SK-N-MC (cell line): Measurements from ENCODE around the gene KRT15.

Experiments used
- DNase-seq: peaks from one replicate; pipeline ENCODE4 v3.0.0-alpha.2; 2011; ENCODE audit warnings: low read depth, low spot score
- H3K27ac ChIP-seq: fragments of 200-600 bp; sonication (generic); 2 replicates; pipeline ENCODE4 v1.5.1; 2016; ENCODE audit warnings: mixed run types
- H3K36me3 ChIP-seq: fragments of 200-600 bp; sonication (generic); 2 replicates; pipeline ENCODE4 v1.6.1; 2017; ENCODE audit warnings: antibody characterized with exemption, low read length, mixed read lengths; ENCODE audit not compliant: insufficient read depth
- H3K4me3 ChIP-seq: fragments of 200-600 bp; sonication (generic); 2 replicates; pipeline ENCODE4 v1.5.1; 2016
- H3K9ac ChIP-seq: fragments of 200-600 bp; sonication (generic); 2 replicates; pipeline ENCODE4 v1.8.0; 2017; ENCODE audit warnings: mixed run types, mixed read lengths; ENCODE audit not compliant: insufficient read length
- H3K9me3 ChIP-seq: fragments of 200-600 bp; sonication (generic); 2 replicates; pipeline ENCODE4 v1.6.1; 2017; ENCODE audit warnings: low read depth, mild to moderate bottlenecking, antibody characterized with exemption, low read length, moderate library complexity, mixed read lengths
- EZH2 ChIP-seq: fragments of 200-600 bp; sonication (generic); IDR thresholded peaks from one replicate; pipeline ENCODE4 v1.6.1; 2017; ENCODE audit warnings: antibody characterized with exemption
- FOXP2 ChIP-seq: optimal IDR thresholded peaks from 2 replicates; pipeline ENCODE3; 2011; ENCODE audit warnings: mild to moderate bottlenecking, moderate library complexity; ENCODE audit not compliant: insufficient read depth; ENCODE audit errors: extremely low read length, control extremely low read depth
- POLR2AphosphoS5 ChIP-seq: IDR thresholded peaks from 2 replicates; pipeline ENCODE4 v1.6.1; 2012; ENCODE audit warnings: mild to moderate bottlenecking, low read depth, low read length, borderline replicate concordance

KRT15 gene

GRCh38 chr17:41534899-41535546 lies 16.3 kb upstream of the KRT15 start:
- TF ChIP-seq EZH2 (no peak), FOXP2 (no peak), POLR2AphosphoS5 (no peak)
- Histone ChIP-seq H3K9ac (no peak overlapping the region), H3K9me3 (no peaks in the 10 kb centered on the region), H3K27ac (no peak overlapping the region), H3K36me3 (no peaks in the 10 kb centered on the region), H3K4me3 (no peak overlapping the region)
- no peak for DNase-seq

- Histone ChIP-seq H3K27ac (no peak overlapping the region), H3K36me3 (no peaks in the 10 kb centered on the region), H3K4me3 (no peak overlapping the region), H3K9ac (no peak overlapping the region), H3K9me3 (no peaks in the 10 kb centered on the region)
- DNase-seq, result no peak
- no peak for TF ChIP-seq FOXP2
- TF ChIP-seq EZH2, result no peak
- TF ChIP-seq POLR2AphosphoS5, result no peak
These were observed 14.9 kb upstream of the KRT15 start for GRCh38 chr17:41533613-41534012.

GRCh38 chr17:41532947-41533570 lies 14.4 kb upstream of the KRT15 start:
- Histone ChIP-seq H3K36me3 (no peaks in the 10 kb centered on the region), H3K9me3 (no peaks in the 10 kb centered on the region), H3K4me3 (no peak overlapping the region), H3K27ac (no peak overlapping the region), H3K9ac (no peak overlapping the region)
- TF ChIP-seq POLR2AphosphoS5 (no peak), FOXP2 (no peak), EZH2 (no peak)
- DNase-seq, result no peak

GRCh38 chr17:41531993-41532392 lies 13.3 kb upstream of the KRT15 start:
- Histone ChIP-seq H3K4me3 (no peak overlapping the region), H3K27ac (no peak overlapping the region), H3K36me3 (no peaks in the 10 kb centered on the region), H3K9me3 (no peaks in the 10 kb centered on the region), H3K9ac (no peak overlapping the region)
- TF ChIP-seq EZH2, result no peak
- TF ChIP-seq POLR2AphosphoS5, result no peak
- TF ChIP-seq FOXP2, result no peak
- DNase-seq, result no peak

- Histone ChIP-seq H3K4me3 (no peak overlapping the region), H3K9me3 (no peaks in the 10 kb centered on the region), H3K27ac (no peak overlapping the region), H3K36me3 (no peaks in the 10 kb centered on the region), H3K9ac (no peak overlapping the region)
- TF ChIP-seq POLR2AphosphoS5 (no peak), EZH2 (no peak), FOXP2 (no peak)
- DNase-seq, result no peak
These were observed 11.7 kb upstream of the KRT15 start for GRCh38 chr17:41530062-41531048.

GRCh38 chr17:41529491-41529915 lies 10.8 kb upstream of the KRT15 start:
- H3K4me3 ChIP-seq, result no peak overlapping the region
- no peak for TF ChIP-seq FOXP2
- TF ChIP-seq EZH2, result no peak
- no peak for TF ChIP-seq POLR2AphosphoS5
- no peak for DNase-seq
- H3K27ac ChIP-seq, result no peak overlapping the region
- no peaks in the 10 kb centered on the region for H3K9me3 ChIP-seq
- no peaks in the 10 kb centered on the region for H3K36me3 ChIP-seq
- H3K9ac ChIP-seq, result no peak overlapping the region

- H3K9ac ChIP-seq, result no peak overlapping the region
- no peaks in the 10 kb centered on the region for H3K9me3 ChIP-seq
- no peaks in the 10 kb centered on the region for H3K36me3 ChIP-seq
- H3K27ac ChIP-seq, result no peak overlapping the region
- TF ChIP-seq EZH2 (no peak), POLR2AphosphoS5 (no peak), FOXP2 (no peak)
- no peak overlapping the region for H3K4me3 ChIP-seq
- DNase-seq, result no peak
These were observed 10.3 kb upstream of the KRT15 start for GRCh38 chr17:41528959-41529353.

GRCh38 chr17:41527063-41528023 lies 8.7 kb upstream of the KRT15 start:
- Histone ChIP-seq H3K36me3 (no peaks in the 10 kb centered on the region), H3K9ac (no peak overlapping the region), H3K4me3 (no peak overlapping the region), H3K9me3 (no peaks in the 10 kb centered on the region), H3K27ac (no peak overlapping the region)
- TF ChIP-seq FOXP2 (no peak), EZH2 (no peak), POLR2AphosphoS5 (no peak)
- no peak for DNase-seq
